ENCODE data around the gene MTHFD2L.
A peak's percentile ranks its signal among the peaks of the same experiment; 100 is the strongest.

DNA sequence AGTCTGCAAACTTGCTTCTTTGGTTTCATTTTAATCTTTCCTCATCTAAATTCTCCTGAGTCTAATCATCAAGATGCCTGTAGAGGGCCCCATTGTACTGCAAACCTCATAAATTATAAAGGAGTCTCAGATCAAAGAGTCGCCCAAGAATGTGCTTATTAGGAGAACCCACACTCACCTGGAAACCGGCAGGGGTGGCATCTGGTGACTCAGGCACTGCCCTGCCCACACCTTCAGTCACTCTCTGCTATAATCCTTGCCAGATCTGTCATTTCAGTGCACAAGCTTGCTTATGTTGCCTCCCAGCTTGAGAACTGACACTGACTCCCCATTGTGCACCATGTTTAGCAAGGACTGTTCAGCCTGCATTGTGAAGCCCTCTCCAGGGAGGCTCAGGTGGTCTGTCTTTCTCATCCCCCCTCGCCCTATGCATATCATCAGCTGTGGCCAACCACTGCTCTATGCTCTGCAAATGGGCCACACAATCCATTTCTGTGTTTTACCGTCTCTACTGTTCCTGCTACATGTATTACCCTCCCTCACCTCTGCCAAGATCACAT, 162.7 kb downstream of the MTHFD2L start:
- no peak for TF ChIP-seq EZH2 (IDR thresholded peaks at IDR 0.05; ENCODE audit: low read depth)
- TF ChIP-seq, protein P1, sequence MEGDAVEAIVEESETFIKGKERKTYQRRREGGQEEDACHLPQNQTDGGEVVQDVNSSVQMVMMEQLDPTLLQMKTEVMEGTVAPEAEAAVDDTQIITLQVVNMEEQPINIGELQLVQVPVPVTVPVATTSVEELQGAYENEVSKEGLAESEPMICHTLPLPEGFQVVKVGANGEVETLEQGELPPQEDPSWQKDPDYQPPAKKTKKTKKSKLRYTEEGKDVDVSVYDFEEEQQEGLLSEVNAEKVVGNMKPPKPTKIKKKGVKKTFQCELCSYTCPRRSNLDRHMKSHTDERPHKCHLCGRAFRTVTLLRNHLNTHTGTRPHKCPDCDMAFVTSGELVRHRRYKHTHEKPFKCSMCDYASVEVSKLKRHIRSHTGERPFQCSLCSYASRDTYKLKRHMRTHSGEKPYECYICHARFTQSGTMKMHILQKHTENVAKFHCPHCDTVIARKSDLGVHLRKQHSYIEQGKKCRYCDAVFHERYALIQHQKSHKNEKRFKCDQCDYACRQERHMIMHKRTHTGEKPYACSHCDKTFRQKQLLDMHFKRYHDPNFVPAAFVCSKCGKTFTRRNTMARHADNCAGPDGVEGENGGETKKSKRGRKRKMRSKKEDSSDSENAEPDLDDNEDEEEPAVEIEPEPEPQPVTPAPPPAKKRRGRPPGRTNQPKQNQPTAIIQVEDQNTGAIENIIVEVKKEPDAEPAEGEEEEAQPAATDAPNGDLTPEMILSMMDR (conservative IDR thresholded peaks at IDR 0.05) = peak; percentile 74
